ENCODE results near the gene FAM20B. TPM values are rescaled to one million over a fixed set of nuclear protein-coding genes. Genes with fewer than 3 reads are reported as not detected.
A peak's percentile ranks its signal among the peaks of the same experiment; 100 is the strongest.

The FAM20B gene
- total RNA-seq, 1 donor: 43.1 TPM

- peak overlapping the region; percentile 87 for H3K4me3 ChIP-seq (ENCODE audit: insufficient read depth, low read length)
Measured at GRCh38 chr1:179082999-179083335, 57.3 kb downstream of the FAM20B start.

GRCh38 chr1:179083533-179083932, 57.8 kb downstream of the FAM20B start:
- H4K20me1 ChIP-seq (ENCODE audit: insufficient read depth, low read length): peaks cover 3% of the 10 kb centered on the region
- peak overlapping the region; percentile 23 for H3K4me2 ChIP-seq (ENCODE audit: insufficient read depth, low read length)
- H3K27me3 ChIP-seq (ENCODE audit: insufficient read depth, low read length): no peaks in the 10 kb centered on the region
- H2AFZ ChIP-seq (ENCODE audit: low read length): no peak overlapping the region
- peaks cover 33% of the 10 kb centered on the region for H3K79me2 ChIP-seq (ENCODE audit: insufficient read depth, low read length)
- DNase-seq (ENCODE audit: insufficient read length, low spot score, missing footprints): no peak
- peaks cover 13% of the 10 kb centered on the region for H3K4me1 ChIP-seq (ENCODE audit: insufficient read depth, low read length)
- H3K4me3 ChIP-seq (ENCODE audit: insufficient read depth, low read length): no peak overlapping the region
- no peaks in the 10 kb centered on the region for H3K9me3 ChIP-seq (ENCODE audit: low read depth, low read length)
- H3K36me3 ChIP-seq (ENCODE audit: insufficient read depth, low read length): peaks cover 13% of the 10 kb centered on the region
- no peak for TF ChIP-seq CTCF (IDR thresholded peaks at IDR 0.05; ENCODE audit: extremely low read depth, low read depth, low read length)
- H3K27ac ChIP-seq (ENCODE audit: low read depth, low read length): no peak overlapping the region

More at GRCh38 chr1:179082999-179083335, 57.3 kb downstream of the FAM20B start:
- H3K36me3 ChIP-seq (ENCODE audit: insufficient read depth, low read length): peaks cover 11% of the 10 kb centered on the region
- H3K27ac ChIP-seq (ENCODE audit: low read depth, low read length): peak overlapping the region; percentile 70
- peak; percentile 87 for DNase-seq (ENCODE audit: insufficient read length, low spot score, missing footprints)
- H3K9me3 ChIP-seq (ENCODE audit: low read depth, low read length): no peaks in the 10 kb centered on the region
- H3K4me1 ChIP-seq (ENCODE audit: insufficient read depth, low read length): peaks cover 16% of the 10 kb centered on the region
- peak overlapping the region; percentile 70 for H2AFZ ChIP-seq (ENCODE audit: low read length)
- H3K79me2 ChIP-seq (ENCODE audit: insufficient read depth, low read length): peaks cover 33% of the 10 kb centered on the region
- no peaks in the 10 kb centered on the region for H3K27me3 ChIP-seq (ENCODE audit: insufficient read depth, low read length)
- peaks cover 3% of the 10 kb centered on the region for H4K20me1 ChIP-seq (ENCODE audit: insufficient read depth, low read length)
- no peak for TF ChIP-seq CTCF (IDR thresholded peaks at IDR 0.05; ENCODE audit: extremely low read depth, low read depth, low read length)
- peak overlapping the region; percentile 98 for H3K4me2 ChIP-seq (ENCODE audit: insufficient read depth, low read length)

GRCh38 chr1:179087665-179088064, 62.0 kb downstream of the FAM20B start:
- no peaks in the 10 kb centered on the region for H3K9me3 ChIP-seq (ENCODE audit: low read depth, low read length)
- H3K4me1 ChIP-seq (ENCODE audit: insufficient read depth, low read length): peaks cover 25% of the 10 kb centered on the region
- peaks cover 30% of the 10 kb centered on the region for H3K79me2 ChIP-seq (ENCODE audit: insufficient read depth, low read length)
- H2AFZ ChIP-seq (ENCODE audit: low read length): no peak overlapping the region
- DNase-seq (ENCODE audit: insufficient read length, low spot score, missing footprints): no peak
- peaks cover 34% of the 10 kb centered on the region for H3K36me3 ChIP-seq (ENCODE audit: insufficient read depth, low read length)
- H3K27me3 ChIP-seq (ENCODE audit: insufficient read depth, low read length): no peaks in the 10 kb centered on the region
- H3K4me2 ChIP-seq (ENCODE audit: insufficient read depth, low read length): no peak overlapping the region
- H3K4me3 ChIP-seq (ENCODE audit: insufficient read depth, low read length): no peak overlapping the region
- H4K20me1 ChIP-seq (ENCODE audit: insufficient read depth, low read length): peaks cover 9% of the 10 kb centered on the region
- H3K27ac ChIP-seq (ENCODE audit: low read depth, low read length): no peak overlapping the region
- TF ChIP-seq CTCF (IDR thresholded peaks at IDR 0.05; ENCODE audit: extremely low read depth, low read depth, low read length): no peak

GRCh38 chr1:179089827-179090482, 64.3 kb downstream of the FAM20B start:
- peak overlapping the region; percentile 65 for H3K27ac ChIP-seq (ENCODE audit: low read depth, low read length)

More at GRCh38 chr1:179089827-179090482, 64.3 kb downstream of the FAM20B start:
- no peak overlapping the region for H3K4me2 ChIP-seq (ENCODE audit: insufficient read depth, low read length)
- peaks cover 22% of the 10 kb centered on the region for H3K4me1 ChIP-seq (ENCODE audit: insufficient read depth, low read length)
- H4K20me1 ChIP-seq (ENCODE audit: insufficient read depth, low read length): peaks cover 11% of the 10 kb centered on the region
- H2AFZ ChIP-seq (ENCODE audit: low read length): no peak overlapping the region
- peaks cover 57% of the 10 kb centered on the region for H3K36me3 ChIP-seq (ENCODE audit: insufficient read depth, low read length)
- DNase-seq (ENCODE audit: insufficient read length, low spot score, missing footprints): no peak
- TF ChIP-seq CTCF (IDR thresholded peaks at IDR 0.05; ENCODE audit: extremely low read depth, low read depth, low read length): no peak
- no peaks in the 10 kb centered on the region for H3K9me3 ChIP-seq (ENCODE audit: low read depth, low read length)
- peaks cover 18% of the 10 kb centered on the region for H3K79me2 ChIP-seq (ENCODE audit: insufficient read depth, low read length)
- no peaks in the 10 kb centered on the region for H3K27me3 ChIP-seq (ENCODE audit: insufficient read depth, low read length)
- no peak overlapping the region for H3K4me3 ChIP-seq (ENCODE audit: insufficient read depth, low read length)
